Activated CD4-positive, alpha-beta T cell treated with anti-CD3 and anti-CD28 coated beads for 48 hours (primary cell): ENCODE data around the gene FRMD3.
A peak's percentile ranks its signal among the peaks of the same experiment; 100 is the strongest.

Experiments
- DNase-seq: peaks from one replicate; pipeline ENCODE4 v3.0.0-alpha.2; 2020

Gene FRMD3

DNA sequence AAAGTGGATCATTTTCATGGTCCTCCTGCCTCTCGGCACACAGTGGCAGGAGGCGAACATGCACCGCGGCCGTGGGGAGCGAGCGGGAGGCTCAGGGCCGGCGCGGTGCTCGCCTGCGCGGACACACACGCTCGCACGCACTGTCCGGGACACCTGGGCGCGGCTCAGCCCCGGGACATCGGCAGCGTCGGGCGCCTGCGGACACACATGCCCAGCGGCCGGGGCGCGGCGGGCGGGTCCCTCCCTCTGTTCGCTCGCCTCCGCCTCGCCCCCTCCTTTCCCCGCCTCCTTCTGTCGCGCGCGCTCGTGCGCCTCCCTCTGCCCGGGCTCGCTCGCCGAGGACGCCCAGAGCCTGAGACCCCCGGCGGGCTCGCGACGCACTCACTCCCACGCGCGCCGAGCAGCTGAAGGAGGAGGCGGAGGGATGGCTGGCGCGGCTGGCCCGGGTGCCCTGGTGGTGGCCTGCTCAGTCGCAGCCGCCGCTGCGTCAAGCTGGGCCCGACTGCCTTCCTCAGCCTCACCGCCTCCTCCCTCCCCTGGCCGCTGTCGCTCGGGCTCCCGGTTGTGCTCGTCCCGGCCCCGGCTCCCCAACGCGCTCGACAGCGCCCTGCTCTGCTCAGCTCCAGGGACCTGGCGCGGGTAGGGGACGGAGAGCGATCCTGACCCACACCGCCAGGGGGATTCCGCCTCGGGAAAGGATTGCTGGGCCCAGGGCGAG is at the start of gene FRMD3:
Gene FRMD3 (minus strand): TSS at position 230 of the 718 bp plus-strand sequence. CDS start 170 bp downstream, at position 60.
- peak; percentile 61 for DNase-seq

GRCh38 chr9:83584995-83585394 is 46.8 kb upstream of the FRMD3 start:
- no peak for DNase-seq

DNA sequence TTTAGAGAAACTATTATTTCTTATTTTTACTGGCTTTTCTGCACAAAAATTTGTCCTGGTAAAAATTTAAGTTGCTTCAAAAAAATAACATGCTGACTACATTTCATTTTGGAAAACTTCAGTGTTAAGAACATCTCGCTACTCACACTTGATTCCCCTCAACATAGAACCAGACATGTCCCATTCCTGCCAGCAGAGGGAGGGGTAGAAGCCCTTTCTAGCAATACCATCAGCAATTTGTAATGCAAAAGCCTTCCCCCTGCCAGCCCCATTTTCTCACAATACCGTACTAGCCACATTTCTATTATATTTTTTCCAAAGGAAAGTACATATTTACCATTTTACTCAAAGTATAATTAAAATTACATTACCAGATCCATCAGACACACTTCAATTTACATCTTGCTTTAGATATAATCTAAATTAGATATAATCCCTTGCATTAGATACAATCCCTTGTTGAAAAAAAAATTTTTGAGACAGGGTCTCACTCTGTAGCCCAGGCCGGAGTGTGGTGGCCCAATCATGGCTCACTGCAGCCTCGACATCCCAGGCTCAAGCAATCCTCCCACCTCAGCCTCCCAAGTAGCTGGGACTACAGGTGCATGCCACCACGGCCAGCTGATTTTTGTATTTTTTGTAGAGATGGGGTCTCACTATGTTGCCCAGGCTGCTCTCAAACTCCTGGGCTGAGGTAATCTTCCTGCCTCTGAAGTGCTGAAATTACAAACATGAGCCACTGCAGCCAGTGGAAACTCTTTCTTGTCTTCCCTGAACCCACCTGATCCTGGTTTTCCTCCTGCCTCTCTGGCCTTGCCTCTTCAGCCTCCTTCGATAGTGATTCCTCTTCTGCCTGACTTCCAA is 45.2 kb upstream of the FRMD3 start:
- peak; percentile 42 for DNase-seq

DNA sequence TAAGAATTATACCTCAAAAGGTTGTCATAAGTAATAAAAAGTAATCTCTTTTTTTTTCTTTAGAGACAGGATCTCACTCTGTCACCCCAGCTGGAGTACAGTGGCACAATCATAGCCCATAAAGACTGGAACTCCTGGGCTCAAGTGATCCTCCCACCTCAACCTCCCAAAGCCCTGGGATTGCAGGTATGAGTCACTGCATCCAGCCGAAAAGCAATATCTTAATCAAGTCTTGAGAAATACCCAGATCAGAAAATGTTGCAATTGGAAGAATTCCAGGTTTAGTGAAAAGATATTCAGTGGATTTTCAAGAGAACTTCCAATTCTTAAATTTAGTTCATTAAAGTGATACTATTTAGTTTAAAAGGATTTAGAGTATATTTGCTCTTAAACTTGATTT is 43.8 kb upstream of the FRMD3 start:
- no peak for DNase-seq

GRCh38 chr9:83574482-83574881 is 36.3 kb upstream of the FRMD3 start:
- no peak for DNase-seq

DNA sequence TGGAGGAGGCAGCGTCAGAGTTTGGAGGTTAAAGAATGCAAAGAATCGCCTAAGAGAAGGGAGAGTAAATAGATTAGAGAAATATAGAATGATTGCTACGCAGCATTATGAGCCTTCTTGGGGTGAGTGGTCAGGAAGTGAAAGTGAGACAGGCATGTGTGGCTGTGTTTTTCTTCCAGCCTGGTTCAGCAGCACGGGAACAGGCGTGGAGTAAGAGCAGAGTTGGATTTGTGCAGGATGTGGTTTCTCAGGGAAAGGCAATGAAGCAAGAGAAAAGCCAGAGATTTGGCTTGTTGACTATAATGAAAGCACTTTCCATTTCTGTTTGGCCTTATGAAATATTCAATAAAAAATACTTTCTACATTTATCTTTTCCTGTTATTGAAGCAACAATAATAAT is 34.3 kb upstream of the FRMD3 start:
- DNase-seq = no peak

DNA sequence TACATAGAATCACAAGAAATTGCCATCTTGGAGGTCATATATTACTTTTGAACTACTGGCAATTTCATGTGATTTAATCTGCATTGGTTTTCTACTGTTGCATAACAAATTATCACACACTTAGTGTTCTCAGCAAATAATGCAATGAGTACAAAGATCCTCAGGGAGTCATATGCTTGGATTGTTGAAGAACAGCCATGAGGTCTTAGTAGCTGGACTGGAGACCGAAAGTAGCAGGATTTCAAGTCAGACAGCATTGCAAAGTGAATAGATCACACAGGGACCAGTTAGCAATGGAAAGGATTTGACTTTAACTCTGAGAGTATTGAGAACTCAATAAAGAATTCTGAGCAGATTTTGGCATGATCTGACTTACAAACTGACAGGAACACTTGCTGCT is 32.2 kb upstream of the FRMD3 start:
- DNase-seq = no peak

DNA sequence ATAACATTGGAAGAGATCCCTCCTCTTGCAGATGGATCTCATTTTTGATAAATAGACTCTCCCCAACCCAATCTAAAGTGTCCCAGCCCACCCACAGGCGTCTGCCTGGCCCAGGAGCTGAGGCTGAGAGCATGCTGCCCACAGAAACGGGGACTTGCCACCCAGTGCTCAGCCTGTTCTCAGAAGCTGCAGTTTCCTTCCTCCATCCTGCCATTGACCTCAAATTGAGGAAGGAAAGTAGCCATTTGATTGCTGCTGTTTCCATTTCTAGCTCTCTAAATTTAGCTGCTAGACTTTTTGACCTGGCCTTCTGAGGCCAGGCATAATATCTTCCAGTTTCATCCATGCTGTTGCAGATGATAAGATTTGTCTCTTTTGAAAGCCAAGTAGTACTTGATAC is 31.1 kb upstream of the FRMD3 start:
- DNase-seq = no peak

DNA sequence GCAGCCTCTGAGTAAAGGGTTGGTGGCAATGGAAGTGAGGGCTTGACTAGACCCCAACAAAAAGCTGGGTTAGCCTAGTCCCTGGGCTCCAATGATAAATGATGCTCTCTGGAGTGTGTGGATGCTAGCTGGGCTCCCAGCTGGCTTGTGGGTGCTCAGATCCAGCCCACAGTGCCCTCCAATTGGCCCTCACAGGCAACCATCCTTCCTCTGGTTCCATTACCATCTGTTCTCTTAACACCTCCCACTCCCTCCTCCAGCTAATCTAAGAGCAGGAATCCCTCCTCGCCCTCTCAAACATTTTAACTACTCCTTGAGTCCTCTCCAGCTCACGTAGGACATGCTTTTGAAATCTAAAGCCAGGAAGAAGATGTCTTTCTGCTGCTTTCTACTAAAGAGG is 25.2 kb upstream of the FRMD3 start:
- DNase-seq = no peak

DNA sequence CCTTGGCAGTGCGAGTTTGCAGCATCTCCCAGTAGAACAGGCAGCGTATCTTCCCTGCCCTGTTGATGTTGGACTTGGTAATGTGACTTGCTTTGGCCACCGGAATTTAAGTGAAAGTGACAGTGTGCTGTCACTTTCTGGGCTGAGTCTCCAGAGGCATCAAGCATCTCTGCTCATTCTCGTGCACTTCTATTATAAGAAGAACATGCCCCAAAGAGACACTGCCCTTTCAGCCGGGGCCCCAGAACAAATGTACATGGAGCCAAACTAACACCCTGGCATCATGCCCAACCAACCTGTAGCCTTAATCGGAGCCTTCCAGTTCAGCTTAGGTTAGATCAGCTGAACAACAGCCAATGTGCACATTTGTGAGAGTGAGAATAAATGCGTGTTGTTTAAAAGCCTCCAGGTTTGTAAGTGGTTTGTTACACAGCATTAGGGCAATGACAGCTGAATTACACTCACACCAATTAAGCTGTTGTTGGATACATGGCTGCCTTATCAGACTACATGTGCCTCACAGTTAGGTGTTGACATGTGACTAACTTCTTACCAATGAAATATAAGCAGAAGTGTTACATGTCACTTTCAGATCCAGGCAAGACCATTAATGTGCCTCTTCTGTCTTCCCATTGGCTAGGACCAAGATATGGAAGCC is 22.1 kb upstream of the FRMD3 start:
- no peak for DNase-seq

DNA sequence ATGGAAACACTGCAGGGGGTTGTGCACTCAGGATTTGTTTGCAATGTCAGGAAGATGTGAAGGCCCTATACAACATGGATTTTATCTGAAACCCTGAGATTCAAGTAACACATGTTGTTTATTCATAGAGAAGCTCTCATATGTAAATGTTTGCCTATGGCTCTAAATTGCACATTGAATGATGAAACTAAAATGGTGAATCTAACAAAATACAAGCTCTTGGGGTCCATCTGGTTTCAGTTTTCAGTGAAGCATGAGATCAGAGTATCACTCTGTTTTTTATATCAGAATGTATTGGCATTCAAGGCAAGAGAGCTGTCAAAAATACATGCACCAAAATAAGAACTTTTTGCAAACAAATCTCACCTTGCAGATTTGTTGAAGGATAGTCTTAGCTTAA is 19.6 kb upstream of the FRMD3 start:
- no peak for DNase-seq

DNA sequence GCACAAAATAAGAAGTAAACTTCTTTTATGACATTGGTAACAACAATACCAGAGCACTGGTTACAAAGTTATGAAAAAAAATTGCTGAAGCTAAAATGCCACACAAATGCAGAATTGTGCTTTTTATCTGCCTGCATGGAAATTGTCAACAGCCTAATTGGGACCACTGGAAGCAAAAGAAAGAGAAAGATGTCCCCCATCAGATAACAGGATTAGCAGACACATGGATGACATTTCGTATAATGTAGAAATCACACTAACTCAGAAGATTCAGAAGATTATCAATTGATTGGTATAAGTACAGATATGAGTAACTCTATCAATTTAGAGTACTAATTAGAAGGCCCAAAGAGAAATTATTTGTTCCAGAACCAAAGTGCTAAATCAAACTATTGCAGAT is 19.1 kb upstream of the FRMD3 start:
- DNase-seq = no peak

DNA sequence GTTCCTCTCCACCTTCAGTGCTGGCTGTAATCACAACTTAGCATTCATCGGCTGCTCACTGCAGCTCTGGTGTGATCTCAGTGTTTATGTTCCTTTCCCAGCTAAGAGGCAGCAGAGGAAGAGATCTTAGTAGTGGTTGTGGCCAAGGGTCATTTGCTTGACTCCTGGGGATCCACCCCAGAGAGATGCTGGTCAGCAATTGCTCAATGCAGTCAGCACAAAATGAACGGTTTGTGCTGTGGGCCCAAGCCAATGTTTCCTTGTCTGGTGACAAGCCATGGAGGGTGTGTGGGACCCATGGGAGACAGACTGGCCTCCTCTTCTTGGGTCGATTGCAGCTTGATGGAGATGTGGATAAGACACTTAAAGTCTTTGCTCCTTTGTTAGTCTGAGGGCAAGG is 16.1 kb upstream of the FRMD3 start:
- DNase-seq = no peak

DNA sequence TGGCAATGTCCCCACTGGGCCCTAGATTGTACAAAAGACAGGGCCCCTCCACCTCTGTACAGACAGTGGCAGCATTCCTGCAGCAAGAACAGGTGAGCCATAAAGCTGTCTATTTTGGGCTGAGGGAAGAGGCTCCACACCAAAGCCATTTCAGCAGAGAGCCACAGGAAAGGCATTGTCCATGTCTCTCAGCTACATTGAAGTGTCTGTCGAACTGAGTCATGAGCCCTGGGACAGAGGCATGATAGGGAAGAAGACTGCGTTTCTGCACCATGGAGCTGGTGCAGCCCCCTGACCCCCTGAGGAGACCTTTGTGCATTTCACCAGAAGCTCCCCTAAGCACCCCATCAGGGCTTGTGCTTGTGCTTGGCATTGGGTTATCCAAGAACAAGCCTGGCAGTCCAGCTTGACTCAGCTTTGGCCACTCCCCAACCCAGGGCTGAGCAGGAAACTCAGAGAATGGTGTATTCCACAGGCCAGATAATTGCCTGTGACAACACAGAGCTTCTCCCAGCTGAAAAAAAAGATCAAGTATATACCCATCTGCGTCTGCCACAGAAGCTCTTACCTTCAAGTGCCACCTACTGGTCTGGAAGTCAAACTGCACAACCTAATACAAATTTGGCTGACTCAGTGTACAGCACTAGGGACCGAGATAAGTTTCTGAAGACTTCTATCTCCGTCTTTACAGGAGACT is 5.9 kb upstream of the FRMD3 start:
- DNase-seq = no peak

- no peak for DNase-seq
Observed at GRCh38 chr9:83538890-83539238, 663 bp upstream of the FRMD3 start.

DNA sequence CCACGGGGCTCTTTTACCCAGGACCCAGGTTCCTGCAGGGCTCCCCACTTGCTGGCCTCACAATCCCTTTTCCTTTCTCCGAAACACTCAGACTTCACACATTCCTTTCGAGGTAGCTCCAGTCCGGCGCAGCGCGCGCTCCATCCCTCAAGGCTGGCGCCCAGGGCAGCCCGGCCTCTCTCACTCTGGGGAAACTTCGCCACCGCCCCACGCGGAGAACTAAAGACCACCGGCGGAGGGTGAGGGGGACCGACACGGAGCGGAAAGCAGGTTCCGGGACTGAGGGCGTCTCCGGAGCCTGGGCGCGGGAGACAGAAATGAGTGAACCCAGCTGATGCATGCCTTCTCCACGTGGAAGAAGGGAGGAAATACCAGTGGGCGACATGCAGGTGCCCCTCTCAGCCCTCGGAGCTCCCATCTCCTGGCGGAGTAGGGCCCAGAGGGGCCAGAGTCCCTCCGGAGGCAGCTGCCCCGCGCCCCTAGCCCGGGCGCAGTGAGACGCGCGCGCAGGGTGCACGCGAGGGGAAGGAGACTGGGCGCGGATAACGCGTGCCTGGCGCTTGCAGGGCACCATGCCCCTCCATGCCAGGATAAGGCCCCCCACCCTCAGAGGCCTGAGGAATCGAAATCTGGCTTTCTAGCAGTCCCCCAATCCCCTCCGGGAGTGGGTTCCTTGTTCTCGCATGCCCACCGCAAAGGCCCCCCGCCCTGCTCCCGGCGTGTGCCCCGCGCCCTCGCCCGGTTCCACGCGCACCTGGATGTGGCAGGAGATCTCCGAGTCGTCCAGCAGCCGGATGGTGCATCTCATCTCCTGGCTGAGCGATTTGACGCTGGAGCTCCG is 650 bp downstream of the FRMD3 start:
- DNase-seq = no peak

- DNase-seq = no peak
Observed at GRCh38 chr9:83536332-83536731, 1.9 kb downstream of the FRMD3 start.

DNA sequence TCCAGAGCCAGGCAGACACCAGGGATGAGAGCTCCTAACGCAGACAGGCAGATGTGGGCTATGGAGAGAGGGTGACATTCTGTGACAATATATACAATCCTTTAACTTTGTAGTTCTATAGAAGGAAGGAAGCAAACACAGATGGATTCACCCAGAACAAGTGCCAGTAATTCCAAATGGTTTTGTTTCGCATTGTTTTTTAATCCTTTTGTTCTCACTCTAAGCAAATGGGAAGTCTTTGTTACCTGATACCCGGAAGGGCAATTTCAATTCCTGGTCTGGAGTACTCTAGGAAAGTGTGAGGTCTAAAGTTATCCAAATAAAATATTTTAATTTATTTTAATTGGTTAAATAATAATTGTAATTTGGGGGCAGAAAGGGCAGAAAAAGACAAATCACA is 2.5 kb downstream of the FRMD3 start:
- DNase-seq = no peak

- DNase-seq = no peak
Observed at GRCh38 chr9:83533296-83533695, 4.9 kb downstream of the FRMD3 start.

DNA sequence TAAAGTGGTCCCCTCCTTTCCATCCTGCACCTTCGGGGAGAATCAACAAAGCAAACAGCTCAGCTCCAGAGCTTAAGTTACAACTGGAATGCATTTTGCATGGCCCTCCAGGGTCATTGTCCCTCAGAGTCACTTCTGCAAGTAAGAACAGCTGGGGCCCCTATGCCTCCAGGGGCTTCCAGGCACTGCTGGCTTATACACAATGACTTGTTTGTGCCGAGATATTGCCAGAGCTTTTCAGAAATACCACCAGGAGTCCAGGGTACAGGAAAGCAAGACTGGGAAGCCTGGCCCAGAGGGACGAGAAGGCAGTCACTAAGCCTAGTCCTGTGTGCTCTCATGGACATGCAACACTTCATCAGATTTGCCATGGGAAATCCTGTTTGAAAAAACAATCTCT is 11.3 kb downstream of the FRMD3 start:
- no peak for DNase-seq

- no peak for DNase-seq
Observed at GRCh38 chr9:83526211-83526610, 12.0 kb downstream of the FRMD3 start.

DNA sequence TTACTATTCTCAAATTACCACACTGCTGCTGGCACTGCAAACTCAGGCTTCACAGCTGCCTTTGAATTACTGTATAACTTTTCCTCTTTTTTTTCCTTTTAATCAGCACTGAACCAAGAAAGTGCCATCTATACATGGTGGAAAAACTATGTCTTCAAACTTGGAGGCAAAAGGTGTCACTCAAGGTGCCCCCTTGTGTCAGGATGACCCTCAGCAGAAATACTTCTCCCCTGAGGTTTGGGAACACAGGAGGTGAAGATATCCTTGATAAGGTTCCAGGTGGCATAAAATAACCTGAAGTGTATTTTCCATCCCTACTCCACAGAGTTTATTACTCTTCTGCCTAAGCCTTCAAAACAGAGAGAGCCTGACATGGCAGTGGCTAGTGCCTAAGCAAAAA is 14.5 kb downstream of the FRMD3 start:
- no peak for DNase-seq
